ENCODE results near the gene NDUFS4.
"Not testable (repeated sequence)": the region's sequence is repeated elsewhere in the genome, so short reads cannot be mapped to it uniquely, and the experiment has no call there.

GRCh38 chr5:53608897-53609296 lies 48.5 kb downstream of the NDUFS4 start:
- TF ChIP-seq CTCF (IDR thresholded peaks at IDR 0.05; ENCODE audit: borderline replicate concordance, extremely low read depth, low read length, poor library complexity, severe bottlenecking); EZH2 (IDR thresholded peaks at IDR 0.05; ENCODE audit: borderline replicate concordance, low read depth, low read length, severe bottlenecking): not testable (repeated sequence)

Data from DND-41 (cell line).